Brain microvascular endothelial cell (primary cell): ENCODE data around the gene SF3B6.

Experiments used
- DNase-seq: peaks from one replicate; pipeline ENCODE4 v3.0.0-alpha.2; 2020
- H3K27ac ChIP-seq: fragments of 250-450 bp; sonication (Bioruptor Pico); 2 replicates; pipeline ENCODE4 v1.5.1; 2020; ENCODE audit warnings: mild to moderate bottlenecking, moderate library complexity
- H3K27me3 ChIP-seq: fragments of 250-450 bp; sonication (Bioruptor Pico); replicated peaks from 2 replicates; pipeline ENCODE4 v1.5.1; 2020; ENCODE audit warnings: mild to moderate bottlenecking
- H3K36me3 ChIP-seq: fragments of 250-450 bp; sonication (Bioruptor Pico); replicated peaks from 2 replicates; pipeline ENCODE4 v1.5.1; 2020; ENCODE audit warnings: mild to moderate bottlenecking
- H3K4me3 ChIP-seq: 2 replicates; pipeline ENCODE4 v1.5.1; 2011; ENCODE audit warnings: low read depth, mild to moderate bottlenecking, control low read depth, low read length, moderate library complexity
- CTCF ChIP-seq: IDR thresholded peaks from 2 replicates; pipeline ENCODE4 v1.5.1; 2011; ENCODE audit warnings: low read depth, mild to moderate bottlenecking, moderate library complexity, low read length, control low read depth, inconsistent platforms; ENCODE audit errors: missing control alignments
- in situ Hi-C: cut with HindIII; loops from 2 replicates; pipeline ENCODE4 v1.10.0; 2017; ENCODE audit warnings: low sequenced_read_pairs, low pct_ligation_motif_present

SF3B6 gene

GRCh38 chr2:24022324-24022974 is 53.7 kb downstream of the SF3B6 start:
- no peak for TF ChIP-seq CTCF
- Histone ChIP-seq H3K27me3 (no peaks in the 10 kb centered on the region), H3K27ac (no peak overlapping the region), H3K4me3 (no peak overlapping the region), H3K36me3 (peaks cover 4% of the 10 kb centered on the region)
- no peak for DNase-seq
- in situ Hi-C loops = no loop called here

- peaks cover 4% of the 10 kb centered on the region for H3K36me3 ChIP-seq
- TF ChIP-seq CTCF = peak; percentile 52
- no peaks in the 10 kb centered on the region for H3K27me3 ChIP-seq
- H3K27ac ChIP-seq = no peak overlapping the region
- in situ Hi-C loops = no loop called here
- H3K4me3 ChIP-seq = no peak overlapping the region
- no peak for DNase-seq
Measured at GRCh38 chr2:24021122-24021998, 54.8 kb downstream of the SF3B6 start.

GRCh38 chr2:24020244-24020643 is 55.9 kb downstream of the SF3B6 start:
- no peak for TF ChIP-seq CTCF
- no peak for DNase-seq
- Histone ChIP-seq H3K4me3 (no peak overlapping the region), H3K36me3 (peaks cover 4% of the 10 kb centered on the region), H3K27me3 (no peaks in the 10 kb centered on the region), H3K27ac (no peak overlapping the region)
- in situ Hi-C loops = no loop called here

GRCh38 chr2:24019729-24020128 is 56.4 kb downstream of the SF3B6 start:
- in situ Hi-C loops = no loop called here
- H3K27me3 ChIP-seq = no peaks in the 10 kb centered on the region
- no peak for DNase-seq
- no peak overlapping the region for H3K4me3 ChIP-seq
- H3K36me3 ChIP-seq = peaks cover 4% of the 10 kb centered on the region
- no peak overlapping the region for H3K27ac ChIP-seq
- TF ChIP-seq CTCF = no peak

GRCh38 chr2:24018241-24018640 is 57.9 kb downstream of the SF3B6 start:
- Histone ChIP-seq H3K27ac (no peak overlapping the region), H3K36me3 (no peaks in the 10 kb centered on the region), H3K27me3 (no peaks in the 10 kb centered on the region), H3K4me3 (no peak overlapping the region)
- no peak for DNase-seq
- in situ Hi-C loops = no loop called here
- no peak for TF ChIP-seq CTCF
